HG03060 (cell line): ENCODE measurements around the gene ALX1.
"Not testable (repeated sequence)": the region's sequence is repeated elsewhere in the genome, so short reads cannot be mapped to it uniquely, and the experiment has no call there.

ENCODE experiments used
- ATAC-seq: cut with Tn5 transposase; IDR thresholded peaks from one replicate; pipeline ENCODE4 v1.9.1; 2021; ENCODE audit warnings: low read depth, moderate number of reproducible peaks; ENCODE audit not compliant: unreplicated experiment

Gene ALX1

GRCh38 chr12:85299053-85299452, 19.0 kb downstream of the ALX1 start:
- no peak for ATAC-seq

- ATAC-seq = no peak
Measured at GRCh38 chr12:85301051-85301450, 21.0 kb downstream of the ALX1 start.

GRCh38 chr12:85308374-85308773, 28.4 kb downstream of the ALX1 start:
- no peak for ATAC-seq

GRCh38 chr12:85309125-85309566, 29.1 kb downstream of the ALX1 start:
- ATAC-seq = no peak

- no peak for ATAC-seq
Measured at GRCh38 chr12:85310025-85310424, 30.0 kb downstream of the ALX1 start.

GRCh38 chr12:85310456-85311076, 30.5 kb downstream of the ALX1 start:
- no peak for ATAC-seq

- not testable (repeated sequence) for ATAC-seq
Measured at GRCh38 chr12:85317866-85318636, 38.0 kb downstream of the ALX1 start.

GRCh38 chr12:85322715-85323114, 42.7 kb downstream of the ALX1 start:
- ATAC-seq = no peak

- ATAC-seq = no peak
Measured at GRCh38 chr12:85325442-85325841, 45.4 kb downstream of the ALX1 start.

GRCh38 chr12:85329913-85330312, 49.9 kb downstream of the ALX1 start:
- no peak for ATAC-seq

- no peak for ATAC-seq
Measured at GRCh38 chr12:85348779-85349178, 68.8 kb downstream of the ALX1 start.

- no peak for ATAC-seq
Measured at GRCh38 chr12:85350356-85350755, 70.3 kb downstream of the ALX1 start.
